Lower leg skin (tissue), 3 donors: ENCODE data around the gene VPS35L.

Experiments
- POLR2A ChIP-seq, 2 donors: fragments of 450-650 bp; IDR thresholded peaks; one replicate each; pipeline ENCODE4 v1.6.1; 2016 to 2017; ENCODE audit warnings: antibody characterized with exemption in 2 of 2, mild to moderate bottlenecking in 1 of 2, moderate library complexity in 1 of 2
- TF ChIP-seq, protein P1 (sequence below), 3 donors: fragments of 450-650 bp; IDR thresholded peaks; one replicate each; pipeline ENCODE4 v1.5.1; 2016; ENCODE audit warnings: antibody characterized with exemption in 3 of 3, mild to moderate bottlenecking in 3 of 3, moderate library complexity in 2 of 3

DNA sequence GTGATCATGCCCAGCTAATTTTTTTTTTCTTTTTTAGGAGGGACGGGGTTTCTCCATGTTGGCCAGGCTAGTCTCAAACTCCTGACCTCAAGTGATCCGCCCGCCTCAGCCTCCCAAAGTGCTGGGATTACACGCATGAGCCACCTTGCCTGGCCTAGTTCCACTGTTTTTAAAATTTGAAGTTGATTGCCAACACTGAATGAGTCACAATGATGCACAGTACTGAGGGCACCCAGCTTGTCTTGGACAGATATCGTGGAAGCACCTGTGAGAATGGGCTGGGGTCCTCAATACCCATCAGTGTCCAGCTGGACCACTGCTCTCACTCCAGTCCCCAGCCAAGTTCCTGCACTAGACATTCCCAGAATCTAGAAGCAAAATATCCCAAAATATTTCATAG, 160.1 kb downstream of the VPS35L start:
- TF ChIP-seq, protein P1, sequence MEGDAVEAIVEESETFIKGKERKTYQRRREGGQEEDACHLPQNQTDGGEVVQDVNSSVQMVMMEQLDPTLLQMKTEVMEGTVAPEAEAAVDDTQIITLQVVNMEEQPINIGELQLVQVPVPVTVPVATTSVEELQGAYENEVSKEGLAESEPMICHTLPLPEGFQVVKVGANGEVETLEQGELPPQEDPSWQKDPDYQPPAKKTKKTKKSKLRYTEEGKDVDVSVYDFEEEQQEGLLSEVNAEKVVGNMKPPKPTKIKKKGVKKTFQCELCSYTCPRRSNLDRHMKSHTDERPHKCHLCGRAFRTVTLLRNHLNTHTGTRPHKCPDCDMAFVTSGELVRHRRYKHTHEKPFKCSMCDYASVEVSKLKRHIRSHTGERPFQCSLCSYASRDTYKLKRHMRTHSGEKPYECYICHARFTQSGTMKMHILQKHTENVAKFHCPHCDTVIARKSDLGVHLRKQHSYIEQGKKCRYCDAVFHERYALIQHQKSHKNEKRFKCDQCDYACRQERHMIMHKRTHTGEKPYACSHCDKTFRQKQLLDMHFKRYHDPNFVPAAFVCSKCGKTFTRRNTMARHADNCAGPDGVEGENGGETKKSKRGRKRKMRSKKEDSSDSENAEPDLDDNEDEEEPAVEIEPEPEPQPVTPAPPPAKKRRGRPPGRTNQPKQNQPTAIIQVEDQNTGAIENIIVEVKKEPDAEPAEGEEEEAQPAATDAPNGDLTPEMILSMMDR (IDR thresholded peaks at IDR 0.05): no peak
- no peak for TF ChIP-seq POLR2A (IDR thresholded peaks at IDR 0.05)
